HEK293T (cell line): ENCODE results near the gene TTLL11.

Experiments
- ARNT ChIP-seq: fragments of 450-650 bp; IDR thresholded peaks from 2 replicates; pipeline ENCODE4 v1.6.1; 2017; ENCODE audit warnings: mild to moderate bottlenecking
- BHLHE40 ChIP-seq: fragments of 450-650 bp; IDR thresholded peaks from 2 replicates; pipeline ENCODE4 v1.6.1; 2016; ENCODE audit warnings: mild to moderate bottlenecking, moderate library complexity, borderline replicate concordance
- ELF4 ChIP-seq: fragments of 450-650 bp; IDR thresholded peaks from 2 replicates; pipeline ENCODE4 v1.6.1; 2017; ENCODE audit warnings: antibody characterized with exemption
- FOXA1 ChIP-seq: fragments of 450-650 bp; IDR thresholded peaks from 2 replicates; pipeline ENCODE4 v1.6.1; 2016; ENCODE audit warnings: mild to moderate bottlenecking
- FOXK2 ChIP-seq: fragments of 450-650 bp; IDR thresholded peaks from 2 replicates; pipeline ENCODE4 v1.6.1; 2016; ENCODE audit warnings: mild to moderate bottlenecking
- SP1 ChIP-seq: fragments of 450-650 bp; IDR thresholded peaks from 2 replicates; pipeline ENCODE4 v1.6.1; 2017
- TARDBP ChIP-seq: fragments of 450-650 bp; IDR thresholded peaks from 2 replicates; pipeline ENCODE4 v1.6.1; 2016
- ZNF384 ChIP-seq: fragments of 450-650 bp; IDR thresholded peaks from 2 replicates; pipeline ENCODE4 v1.6.1; 2016

- TF ChIP-seq ARNT (no peak), BHLHE40 (no peak), SP1 (no peak), TARDBP (no peak), ELF4 (no peak), ZNF384 (no peak), FOXA1 (no peak), FOXK2 (no peak)
Measured at GRCh38 chr9:121902461-121903135, 190.5 kb downstream of the TTLL11 start.
